Measurements from ENCODE around the gene WARS2.

The WARS2 gene

DNA sequence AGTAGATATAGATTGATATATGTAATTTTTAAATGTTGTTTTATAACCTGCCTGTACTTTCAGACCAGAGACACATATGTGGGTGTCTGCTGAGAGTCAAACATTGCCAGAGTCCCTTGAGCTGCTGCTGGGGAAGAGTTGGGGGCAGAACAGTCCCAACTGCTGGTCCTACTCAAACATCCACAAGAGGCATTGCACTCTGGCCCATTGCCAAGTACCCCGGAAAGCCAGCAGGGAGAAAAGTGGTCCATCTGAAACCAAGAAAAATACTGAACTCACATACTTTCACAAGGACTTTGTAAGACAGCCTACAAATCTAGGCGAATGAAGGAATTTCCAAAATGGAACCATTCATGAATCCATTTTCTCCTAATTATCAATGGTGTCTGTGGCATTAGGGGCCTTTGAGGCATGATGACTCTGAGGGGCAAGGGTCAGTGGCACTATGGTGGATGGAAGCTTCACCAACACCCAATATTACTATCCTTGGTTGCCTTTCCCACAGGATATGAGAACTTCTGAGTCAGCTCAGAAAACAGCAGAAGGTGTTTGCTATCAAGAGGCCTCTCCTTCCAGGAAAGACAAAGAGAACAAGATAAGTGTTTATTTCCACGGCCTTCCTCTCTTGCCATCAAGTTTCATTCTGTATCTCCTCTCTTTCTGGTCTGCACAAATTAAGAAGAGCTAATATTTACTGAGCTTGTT is 145.0 kb downstream of the WARS2 start:
- no peak for DNase-seq

DNA sequence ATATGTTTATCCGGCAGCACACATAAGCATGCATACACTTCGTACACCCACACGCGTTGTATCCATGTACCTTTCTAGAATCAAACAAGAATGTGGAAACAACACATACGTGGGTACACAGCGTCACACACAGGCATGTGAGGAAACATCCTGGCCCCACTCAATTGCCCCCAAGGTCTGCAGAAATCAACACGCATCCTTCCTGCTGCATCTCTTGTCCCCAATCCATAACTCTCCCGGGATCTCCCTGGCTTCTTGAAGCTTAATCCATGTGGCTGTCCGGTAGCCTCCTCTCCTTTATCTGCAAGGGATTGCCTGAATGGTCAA is 146.8 kb downstream of the WARS2 start:
- DNase-seq = no peak

DNA sequence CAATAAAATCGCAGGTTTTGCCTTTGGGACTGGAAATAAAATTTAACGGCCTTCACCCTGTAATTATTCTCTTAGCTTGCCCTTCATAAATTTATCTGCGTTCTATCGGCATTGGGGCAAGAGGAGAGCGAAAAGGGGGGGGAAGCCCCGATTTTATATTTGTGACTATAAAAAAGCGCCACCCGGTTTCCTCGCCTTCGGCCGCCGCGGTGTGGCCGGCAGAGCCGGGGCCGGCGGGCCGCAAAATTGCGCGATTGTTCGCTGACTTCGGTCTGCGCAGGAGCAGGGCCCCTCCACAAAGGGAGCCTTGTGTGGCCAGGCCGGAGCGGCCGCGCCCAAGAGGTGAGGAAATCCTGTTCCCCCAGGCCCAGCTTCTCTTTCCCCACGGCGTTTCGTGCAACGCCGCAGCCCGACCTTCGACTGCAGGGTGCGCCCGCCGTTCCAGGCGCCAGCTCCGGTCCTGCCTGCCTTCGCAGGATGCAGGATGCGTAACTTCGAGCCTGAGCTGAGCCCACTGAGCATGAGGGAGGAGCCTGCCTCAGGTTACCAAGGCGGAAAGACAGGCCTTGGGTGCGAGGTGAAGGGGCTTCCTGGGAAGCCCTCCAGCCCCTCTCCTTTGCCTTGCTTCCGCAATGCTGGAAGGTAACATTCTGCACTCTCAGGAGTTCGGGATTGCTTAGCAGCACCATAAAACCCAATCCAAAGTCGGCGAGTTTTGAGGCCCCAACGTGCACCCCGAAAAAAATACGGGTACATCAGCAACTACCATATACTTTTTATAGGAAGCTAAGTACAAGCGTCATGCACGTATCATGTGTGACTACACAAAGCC is 147.4 kb downstream of the WARS2 start:
- no peak for DNase-seq

DNA sequence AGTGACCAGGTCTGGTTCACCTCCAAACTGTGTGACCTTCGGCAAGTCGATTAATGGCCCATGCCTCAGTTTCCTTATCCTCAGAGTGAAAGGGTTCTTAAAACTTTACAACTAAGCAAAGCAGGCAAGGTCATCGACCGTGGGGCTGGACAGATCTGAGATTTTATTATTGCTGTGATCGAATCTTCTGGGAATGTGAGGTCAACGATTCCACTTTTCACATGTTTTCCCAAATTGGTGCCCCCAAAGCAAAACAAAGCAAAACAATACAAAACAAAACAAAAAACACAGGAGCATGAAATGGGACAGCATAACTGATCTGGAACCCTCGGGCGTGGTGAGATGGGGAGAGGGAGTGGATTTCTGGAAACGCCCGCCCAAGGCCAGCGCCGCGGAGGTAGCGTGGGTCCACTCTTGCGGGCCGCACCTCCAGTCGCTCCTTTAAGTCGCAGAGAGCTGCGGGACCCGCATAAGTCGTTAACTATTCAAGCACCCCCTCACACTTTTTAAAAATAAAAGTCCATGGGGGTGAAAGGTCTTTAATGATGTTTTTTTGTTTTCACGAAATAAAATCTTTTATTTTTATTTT is 148.1 kb downstream of the WARS2 start:
- DNase-seq = no peak

DNA sequence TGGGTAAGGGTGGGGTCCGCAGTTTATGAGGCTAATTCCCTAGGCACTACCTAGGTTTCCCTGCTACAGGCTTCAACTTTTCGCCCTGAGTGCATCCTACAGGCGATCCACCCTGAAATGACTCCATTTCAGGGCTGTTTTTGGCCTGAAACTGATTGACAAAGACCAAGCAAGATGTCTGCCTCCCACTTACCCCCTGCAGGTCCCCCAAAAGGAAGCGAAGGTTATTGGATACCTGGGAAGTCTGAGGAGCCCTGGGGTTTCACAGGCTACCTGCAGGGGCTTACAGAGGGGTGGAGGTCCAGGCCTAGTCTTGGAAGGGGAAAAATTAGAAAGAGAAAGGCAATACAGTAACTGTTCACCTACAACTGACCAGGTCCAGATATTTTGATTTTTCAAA is 149.0 kb downstream of the WARS2 start:
- no peak for DNase-seq

DNA sequence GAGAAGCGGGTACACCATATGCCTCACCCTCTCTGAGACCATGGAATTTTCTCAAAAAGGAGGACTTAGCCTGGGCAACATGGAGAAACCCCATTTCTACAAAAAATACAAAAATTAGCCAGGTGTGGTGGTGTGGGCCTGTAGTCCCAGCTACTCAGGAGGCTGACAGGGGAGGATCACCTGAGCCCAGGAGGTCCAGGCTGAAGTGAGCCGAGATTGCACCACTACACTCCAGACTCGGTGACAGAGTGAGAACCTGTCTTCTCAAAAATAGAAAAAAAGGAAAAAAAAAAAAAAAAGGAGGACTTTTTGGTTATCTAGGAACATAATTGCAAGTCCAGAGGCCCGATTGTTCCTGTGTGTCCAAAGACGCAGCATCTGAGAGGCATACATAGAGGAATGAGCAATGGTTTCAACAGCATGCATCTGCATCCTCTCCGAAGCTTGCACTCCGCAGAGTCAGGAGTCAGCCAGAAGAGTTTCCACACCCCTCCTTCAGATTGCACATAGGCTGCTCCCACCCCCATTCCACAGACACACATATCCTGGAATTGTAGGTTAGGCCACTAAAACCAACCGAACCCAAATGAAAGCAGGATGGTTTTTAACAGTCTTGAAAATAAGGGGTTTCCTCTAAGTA is 149.8 kb downstream of the WARS2 start:
- no peak for DNase-seq

DNA sequence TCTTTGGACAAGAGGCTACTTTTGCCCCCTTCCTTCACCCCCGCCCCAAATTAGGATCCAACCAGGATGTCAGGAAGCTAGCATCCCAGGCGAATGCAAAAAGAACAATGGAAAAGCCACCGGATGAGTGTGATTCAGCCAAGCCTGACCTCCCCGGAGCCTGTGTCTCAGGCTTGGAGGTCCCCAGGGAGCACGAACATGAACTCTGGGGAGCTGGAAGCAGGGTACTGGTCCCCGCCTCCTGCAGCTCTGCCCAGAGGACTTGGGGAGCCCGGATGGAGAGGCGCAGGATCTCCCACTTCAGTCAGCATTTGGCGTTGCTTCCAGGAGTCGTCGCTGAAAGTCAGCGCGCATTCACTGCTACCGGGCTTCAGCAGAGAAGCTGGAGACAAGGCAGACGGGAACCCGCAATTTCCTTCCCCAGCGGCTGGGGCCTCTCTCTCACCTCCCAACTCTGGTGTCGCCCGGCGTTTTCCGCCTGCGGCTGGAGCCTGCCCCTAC is 150.5 kb downstream of the WARS2 start:
- DNase-seq = no peak

DNA sequence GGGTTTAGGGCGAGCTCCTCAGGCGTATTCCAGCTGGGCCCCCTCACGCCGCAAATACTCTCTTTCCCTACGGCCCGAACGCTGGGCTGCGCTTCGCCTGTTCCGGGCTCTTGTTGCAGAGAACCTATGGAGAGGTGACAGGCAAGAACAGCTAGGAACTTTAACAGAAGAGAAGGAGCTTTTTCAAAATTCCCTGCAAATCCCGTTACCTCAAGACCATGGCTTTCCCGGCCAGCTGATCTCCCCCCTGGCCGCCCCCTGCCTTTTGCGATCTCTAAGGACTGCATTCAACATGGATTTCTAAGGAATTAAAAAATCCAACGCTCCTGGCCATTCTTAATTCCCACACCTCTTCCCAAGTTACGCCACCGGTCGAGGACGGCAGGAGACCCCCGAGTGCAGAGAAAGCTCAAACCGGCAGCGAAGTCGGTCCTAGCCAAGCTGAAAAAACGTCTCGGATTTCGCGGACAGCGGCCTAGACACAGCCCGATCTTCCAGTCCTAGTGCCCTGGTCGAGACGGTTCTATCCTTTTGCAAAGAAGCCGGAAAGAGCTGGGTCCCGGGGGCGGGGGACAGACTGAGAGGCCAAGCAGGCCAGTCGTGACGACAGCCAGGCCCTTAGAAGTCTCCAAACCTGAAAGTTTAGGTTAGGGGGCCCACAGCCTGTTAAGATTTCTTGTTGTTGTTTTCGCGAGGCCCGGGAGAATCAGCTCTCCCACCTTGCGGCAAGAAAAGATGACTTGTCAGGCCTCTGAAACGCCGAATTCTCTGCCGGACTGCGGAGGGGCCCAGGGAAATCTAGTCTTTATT is 151.2 kb downstream of the WARS2 start:
- no peak for DNase-seq

DNA sequence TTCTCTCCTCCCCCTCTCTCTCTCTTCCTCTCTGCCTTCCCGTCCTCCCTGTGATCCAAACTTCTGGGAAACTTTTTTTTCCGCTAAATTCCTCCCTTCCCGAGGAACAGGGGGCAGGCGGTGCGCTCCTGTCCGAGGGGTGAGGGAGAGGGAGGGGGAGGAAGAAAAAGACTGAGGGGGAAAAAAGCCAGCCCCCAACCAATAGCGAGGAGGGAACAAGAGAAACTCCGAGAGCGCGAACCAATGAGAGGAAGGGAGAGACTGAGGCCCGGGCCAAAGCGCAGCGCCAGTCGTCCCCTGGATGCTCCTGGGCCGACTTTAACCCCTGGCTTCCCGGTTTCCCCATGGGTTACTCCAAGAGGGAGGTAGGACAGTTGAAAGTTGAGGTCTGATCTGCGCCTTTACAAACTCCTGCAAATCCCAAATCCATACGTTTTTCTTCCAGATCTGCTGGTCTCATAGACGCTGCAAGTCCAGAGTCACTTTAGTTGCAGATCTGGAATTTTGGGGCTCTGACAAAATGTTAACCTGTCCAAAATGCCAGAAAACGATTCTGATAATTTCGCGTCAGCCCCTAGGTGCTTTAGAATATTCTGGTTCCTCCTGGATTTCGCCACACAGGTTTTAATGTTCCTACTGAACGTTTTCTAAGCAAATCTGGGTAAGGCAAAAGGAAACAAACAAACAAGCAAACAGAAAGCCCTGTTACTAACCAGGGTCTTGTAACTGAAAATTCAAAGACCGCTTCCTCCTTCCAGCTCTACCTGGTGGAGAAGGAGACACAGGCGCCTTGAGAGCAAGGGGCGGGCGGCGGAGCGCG is 152.1 kb downstream of the WARS2 start, which contains the start of gene TBX15:
TBX15 (minus strand) TSS at position 158 of the 820 bp plus-strand sequence. CDS start 548 bp downstream, outside the sequence.
- DNase-seq = no peak

DNA sequence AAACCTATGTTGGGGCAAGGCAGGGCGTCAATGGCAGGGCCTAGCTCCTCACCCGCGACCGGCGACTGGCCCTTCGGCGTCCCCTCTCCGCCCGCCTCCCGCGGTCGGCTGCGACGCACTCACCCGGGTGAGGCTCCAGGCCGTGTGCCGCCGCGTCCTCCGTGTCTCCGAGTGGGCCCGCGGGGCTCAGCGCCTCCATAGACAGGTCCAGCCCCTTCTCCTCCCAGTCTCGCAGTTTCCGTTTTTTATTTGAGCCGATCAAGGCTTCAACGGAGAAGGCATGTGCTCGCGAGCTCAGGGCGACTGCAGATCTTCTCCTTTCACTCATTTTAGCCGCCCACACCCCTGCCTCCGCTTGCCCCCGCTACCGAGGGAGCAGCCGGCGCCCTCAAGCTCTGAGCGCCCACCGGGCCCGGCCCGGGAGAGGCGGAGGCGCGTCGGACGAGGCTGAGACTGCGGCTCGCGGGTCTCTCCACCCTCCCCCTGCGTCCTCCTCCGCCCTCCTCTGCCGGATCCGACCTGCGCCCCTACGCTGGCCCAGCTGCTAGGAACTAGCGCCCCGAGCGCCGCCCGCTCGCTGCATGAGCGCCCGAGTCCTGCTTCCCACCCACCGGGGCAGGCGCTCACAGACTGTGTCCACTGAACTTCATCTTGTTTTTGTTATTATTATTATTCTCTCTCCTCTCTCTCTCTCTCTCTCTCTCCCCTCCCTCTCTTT is 152.8 kb downstream of the WARS2 start:
- no peak for DNase-seq

DNA sequence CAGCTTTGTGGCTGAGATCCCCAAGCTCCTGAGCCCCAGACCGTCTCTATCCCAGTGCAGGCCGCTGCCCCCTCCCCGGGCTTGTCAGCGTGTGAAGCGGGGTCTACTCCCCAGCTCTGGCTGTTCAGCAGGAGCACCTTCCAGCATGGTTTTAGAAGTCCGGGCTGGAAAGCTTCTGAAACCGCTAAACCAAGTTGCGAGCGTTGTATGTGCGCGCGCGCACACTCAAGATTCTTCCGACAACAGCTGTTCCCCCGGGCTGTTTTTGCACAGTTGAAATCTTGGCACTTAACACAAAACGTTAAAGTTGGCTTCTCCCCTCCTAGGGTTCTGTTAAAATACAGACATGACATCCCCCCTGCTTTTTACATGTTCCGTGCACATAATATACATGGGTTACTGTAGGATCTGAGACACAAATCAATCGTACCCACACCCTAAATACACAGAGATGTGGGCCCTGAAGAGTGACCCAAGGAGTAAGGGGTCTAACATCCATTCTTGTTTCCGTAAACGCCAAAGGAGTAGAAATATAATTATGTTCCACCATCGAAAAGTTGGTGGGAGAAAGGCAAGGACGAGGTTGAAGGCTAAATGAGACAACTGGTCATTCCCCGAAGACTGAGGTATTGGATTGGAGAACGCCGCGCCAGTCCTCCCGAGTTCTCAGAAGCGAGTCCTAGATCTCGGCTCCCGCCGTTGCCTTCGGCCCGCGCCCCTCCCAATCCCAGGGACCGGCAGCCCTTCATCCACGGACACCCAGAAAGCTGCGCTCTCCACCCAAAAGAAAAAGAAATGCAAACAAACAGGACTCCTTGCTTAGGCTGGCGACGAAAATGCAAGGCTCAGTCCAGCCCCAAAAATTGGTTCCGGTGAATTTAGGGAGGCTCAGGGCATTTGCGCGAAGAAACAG is 153.6 kb downstream of the WARS2 start:
- no peak for DNase-seq

DNA sequence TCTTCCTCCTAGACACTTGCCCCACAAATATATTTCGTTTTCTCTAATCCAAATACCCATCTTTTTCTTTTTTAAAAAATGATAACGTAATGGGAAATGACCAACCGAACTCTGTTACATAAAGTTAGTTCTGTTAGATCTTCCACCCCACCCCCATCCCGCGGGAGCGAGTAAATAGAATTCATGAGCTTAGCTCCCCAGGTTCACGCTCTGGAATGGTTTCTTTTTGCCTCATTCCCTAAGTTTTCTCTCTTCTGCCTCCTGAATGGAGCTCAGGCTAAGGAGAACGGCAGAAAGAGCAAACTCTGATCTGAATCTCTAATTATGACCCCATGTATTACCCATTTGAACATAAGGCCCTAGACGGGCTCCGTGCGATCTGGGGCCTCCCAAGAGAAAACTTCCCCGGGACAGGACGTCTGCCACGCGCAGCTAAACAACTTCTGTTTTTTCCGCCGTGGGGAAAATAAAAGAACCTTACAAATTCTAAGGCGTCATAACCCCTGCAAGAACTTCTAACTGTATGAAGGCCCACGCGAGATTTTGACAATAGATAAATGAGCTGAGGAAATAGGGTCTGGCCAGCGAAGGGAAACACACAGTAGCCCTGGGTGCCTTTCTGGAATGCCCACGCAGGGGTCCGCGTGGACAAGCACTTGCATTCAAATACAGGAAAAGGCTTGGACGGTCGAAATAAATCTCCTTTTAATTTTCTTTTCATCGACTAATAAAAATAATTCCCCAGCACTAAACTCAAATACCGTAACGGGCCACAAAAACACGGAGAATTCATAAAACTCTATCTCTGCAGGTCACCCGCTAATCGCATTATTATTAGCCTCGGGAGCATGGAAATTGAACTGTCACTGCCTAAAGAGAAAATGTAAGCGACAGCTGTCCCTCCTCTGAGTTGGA is 154.6 kb downstream of the WARS2 start:
- DNase-seq = no peak

DNA sequence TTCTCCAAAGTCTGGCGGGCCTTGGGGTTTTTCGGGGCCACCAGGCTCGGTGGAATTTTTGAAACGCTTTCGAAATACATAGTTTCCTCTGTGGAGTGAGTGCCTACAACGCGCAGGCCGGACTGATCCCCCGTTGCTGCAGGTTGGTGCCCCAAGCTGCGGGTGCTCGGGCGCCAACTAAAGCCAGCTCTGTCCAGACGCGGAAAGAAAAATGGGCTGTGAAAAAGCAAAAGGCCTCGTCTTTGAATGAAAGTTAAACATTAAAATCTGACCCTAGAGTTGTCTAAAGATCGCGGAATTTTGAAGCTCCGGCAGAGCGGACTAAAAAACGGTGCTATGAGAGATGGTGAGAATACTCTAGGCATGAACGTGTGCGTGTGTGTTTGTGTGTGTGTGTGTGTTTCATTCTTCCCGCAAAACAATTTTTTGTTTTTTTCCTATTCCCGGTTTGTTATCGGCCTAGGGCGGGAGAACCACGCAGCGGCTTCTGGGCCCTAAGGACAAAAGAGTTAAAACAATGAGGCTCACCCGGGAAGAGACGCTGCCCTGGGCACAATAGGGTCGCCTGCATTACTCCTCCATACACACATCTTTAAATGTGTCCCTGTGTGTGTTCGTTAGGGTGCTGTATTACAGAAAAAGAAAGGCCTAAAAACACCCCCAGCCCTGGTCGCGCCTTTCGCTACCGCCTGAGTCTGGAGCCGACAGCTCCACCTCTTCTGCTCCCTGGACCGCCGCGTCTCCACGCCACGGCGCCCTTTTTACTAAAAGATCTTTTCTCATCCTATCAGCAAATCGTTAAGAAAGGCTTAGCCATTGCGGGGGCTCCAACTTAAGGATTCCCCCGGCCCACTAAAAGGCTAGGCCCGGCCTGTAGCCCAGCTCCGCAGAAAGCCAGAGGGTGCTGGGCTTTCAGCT is 155.5 kb downstream of the WARS2 start:
- DNase-seq = no peak

DNA sequence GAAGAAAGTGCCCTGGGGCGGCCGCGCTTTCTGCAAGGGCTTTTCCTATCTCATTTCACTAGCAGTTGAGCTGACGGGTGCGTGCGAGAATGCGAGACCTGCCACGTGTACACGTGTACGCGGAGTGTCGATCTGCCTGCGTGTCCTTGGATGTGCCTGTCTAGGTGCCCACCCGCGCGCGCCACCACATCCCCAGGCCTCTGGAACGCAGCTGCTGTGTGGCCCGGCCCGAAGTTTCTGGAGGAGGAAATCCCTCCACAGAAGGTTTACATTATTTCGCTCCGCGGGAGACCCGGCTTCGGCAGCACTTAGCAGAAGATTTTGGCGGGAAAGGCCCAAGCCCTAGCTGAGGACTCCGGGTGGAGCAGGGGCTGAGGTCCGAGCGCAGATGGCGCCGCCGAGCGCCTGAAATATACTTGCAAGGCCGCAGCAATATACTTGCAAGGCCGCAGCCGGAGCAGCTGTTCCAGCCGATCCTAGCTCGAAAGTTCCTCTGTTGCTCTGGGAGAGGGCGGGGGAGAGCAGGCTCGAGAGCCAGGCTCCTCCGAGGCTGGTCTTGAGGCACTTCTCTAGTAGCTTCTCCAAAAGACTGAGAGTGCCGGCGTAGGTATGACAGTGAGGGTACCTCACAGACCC is 156.2 kb downstream of the WARS2 start:
- DNase-seq = no peak

DNA sequence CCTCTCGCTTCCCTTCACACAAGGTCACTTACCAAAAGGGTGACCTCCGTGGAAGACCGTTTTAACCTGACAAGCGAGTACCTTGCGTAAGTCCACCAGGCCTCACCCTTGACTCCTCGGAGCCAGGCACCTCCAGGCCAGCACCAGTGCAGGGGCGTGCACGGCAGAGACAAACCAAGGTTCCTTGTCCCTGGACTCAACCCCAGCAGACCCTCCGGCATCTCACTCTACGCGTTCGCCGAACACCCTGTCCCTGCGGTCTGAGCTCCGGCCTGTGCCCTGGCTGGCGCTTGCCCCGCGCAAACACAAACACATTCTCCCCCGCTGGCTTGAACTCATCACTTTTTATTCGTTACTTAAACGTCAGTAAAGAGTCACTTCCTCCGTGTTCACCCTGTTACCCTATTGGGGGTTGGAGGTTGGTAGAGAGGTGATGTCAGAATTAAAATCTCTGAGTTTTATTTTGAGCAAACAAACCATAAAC is 156.9 kb downstream of the WARS2 start:
- DNase-seq = no peak

DNA sequence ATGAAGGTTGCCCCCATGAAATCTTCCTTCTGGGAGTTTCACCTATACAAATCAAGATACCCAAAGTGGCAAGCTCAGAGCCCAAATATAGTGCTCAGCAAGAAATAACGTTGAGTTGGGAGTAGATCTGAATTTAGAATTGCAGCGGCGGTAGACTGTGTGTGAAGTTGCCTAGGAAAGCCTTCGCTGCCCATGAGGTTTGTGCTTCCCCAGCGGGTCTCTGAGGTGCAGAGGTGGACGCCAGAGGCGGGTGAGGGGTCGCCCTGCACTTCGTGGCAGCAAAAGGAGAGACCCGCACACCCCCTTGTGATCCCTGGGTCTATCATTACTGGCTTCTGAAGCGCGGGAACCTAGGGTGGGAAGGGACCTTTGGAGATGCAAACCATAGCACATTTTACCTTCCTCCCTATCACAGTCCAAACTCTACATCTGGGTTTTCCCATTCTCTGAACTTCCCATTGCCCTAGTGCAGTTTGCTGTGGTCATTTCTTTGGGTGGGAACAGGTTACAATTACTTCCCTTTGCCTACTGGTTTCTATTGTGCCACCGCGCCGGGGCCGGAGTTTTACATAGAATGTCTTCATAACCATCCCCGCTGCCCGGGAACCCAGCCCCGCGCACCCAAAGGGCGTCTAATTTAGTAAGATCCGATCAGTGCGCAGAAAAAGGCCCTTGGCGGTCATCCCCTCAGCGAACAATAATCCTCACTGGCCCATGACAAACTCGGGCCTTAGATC is 157.5 kb downstream of the WARS2 start:
- DNase-seq = no peak
